GF-D8 (cell line): ENCODE data around the gene P2RY11.
A peak's percentile ranks its signal among the peaks of the same experiment; 100 is the strongest.

ENCODE experiments used
- DNase-seq: peaks from one replicate; lab custom pipeline; 2025; lab: John Stamatoyannopoulos, UW

The P2RY11 gene

DNA sequence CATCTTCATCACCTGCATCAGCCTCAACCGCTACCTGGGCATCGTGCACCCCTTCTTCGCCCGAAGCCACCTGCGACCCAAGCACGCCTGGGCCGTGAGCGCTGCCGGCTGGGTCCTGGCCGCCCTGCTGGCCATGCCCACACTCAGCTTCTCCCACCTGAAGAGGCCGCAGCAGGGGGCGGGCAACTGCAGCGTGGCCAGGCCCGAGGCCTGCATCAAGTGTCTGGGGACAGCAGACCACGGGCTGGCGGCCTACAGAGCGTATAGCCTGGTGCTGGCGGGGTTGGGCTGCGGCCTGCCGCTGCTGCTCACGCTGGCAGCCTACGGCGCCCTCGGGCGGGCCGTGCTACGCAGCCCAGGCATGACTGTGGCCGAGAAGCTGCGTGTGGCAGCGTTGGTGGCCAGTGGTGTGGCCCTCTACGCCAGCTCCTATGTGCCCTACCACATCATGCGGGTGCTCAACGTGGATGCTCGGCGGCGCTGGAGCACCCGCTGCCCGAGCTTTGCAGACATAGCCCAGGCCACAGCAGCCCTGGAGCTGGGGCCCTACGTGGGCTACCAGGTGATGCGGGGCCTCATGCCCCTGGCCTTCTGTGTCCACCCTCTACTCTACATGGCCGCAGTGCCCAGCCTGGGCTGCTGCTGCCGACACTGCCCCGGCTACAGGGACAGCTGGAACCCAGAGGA, 2.6 kb downstream of the P2RY11 start:
- no peak for DNase-seq

DNA sequence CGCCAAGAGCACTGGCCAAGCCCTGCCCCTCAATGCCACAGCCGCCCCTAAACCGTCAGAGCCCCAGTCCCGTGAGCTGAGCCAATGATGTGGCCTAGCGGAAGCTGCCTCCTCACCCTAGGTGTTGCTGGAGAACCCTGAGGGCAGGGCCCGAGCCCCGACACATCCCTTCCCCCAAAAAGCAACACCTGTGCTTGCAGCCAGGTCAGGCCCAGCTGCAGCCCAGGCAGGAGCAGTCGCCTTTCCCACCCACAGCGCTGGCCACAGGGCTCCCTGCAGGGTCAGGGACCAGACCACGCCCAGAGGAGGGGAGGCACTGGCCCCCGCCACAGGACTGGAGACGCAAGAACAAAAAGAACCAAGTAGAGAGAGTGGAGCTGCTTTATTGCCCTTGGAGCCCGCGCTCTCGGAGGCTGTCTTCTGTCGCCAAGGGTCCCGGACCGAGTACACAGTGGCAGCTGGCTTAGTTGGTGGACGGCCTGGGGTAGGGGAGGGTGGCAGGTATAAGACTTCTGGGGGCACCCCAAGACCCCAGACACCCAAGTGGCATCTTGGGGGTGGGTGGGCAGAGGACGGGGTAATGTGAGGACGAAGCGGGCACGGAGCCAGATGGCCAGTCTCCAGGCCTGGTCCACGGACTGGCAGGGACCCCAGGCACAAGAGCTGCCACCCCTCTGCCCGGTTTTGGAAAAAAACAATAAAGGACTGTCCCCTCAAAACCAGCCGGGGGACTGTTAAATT, 3.3 kb downstream of the P2RY11 start:
- no peak for DNase-seq

DNA sequence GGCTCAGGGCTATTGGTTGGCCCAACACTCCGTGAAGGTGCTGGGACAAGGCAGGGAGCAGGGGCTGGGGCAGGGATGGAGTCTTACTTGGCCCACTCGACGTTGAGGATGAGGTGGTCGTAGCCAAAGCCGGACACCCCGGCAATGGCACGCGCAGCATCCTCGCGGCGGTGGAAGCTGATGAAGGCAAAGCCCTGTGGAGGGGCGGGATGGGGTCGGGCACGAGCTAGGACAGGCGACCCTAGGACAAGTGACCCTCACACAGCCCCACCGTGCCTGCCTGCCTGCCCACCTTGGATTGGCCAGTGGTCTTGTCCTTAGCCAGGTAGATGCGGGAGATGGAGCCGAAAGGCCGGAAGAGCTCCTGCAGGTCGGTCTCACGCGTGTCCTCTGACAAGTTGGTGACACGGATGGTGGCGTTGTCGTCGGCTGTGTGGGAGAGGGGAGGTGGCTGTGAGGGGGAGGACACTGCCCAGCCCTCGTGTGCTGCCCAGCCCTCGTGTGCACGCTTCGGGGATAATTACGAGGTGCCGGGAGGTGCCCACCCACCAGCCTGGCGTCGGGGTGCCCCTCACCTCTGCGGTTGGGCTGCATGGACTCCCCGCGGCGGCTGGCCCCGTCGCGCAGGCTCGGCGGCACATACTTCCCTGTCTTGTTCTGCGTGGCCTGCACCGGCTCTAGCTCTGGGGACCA, 4.0 kb downstream of the P2RY11 start:
- DNase-seq = no peak

DNA sequence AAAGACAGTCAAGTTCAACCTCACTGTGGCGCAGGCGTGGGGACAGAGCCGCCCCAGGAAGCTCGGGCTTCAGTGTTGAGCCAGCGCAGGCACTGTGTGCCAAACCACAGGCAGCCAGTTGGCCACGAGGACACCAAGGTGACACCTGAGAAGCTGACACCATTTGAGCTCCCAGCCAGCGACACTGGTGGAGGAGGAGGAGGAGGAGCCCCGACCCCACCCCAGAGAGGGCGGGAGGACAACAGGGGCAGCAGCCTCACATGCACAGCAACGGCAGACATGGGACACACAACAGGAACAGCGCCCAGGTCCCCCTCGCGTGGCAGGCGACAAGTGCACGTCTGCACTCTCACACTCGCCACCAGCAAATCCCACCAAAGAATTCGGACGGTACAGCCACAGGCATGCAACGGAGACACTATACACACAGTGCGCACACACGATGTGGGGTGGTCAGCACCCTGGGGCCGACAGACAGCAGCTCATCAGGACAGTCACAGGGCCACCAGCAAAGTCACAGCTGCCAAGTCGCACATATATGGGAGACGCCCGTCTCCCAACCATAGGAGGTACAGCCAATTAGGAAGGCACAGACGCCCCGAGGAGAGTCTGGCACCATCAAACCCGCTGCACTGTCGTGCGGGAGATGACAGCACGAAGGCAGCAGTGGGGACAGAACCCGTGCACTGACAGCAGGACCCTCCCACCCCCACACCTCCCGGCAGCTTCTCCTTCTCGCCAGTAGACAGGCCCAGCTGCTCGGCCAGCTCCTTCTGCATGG, 4.8 kb downstream of the P2RY11 start:
- DNase-seq = no peak

DNA sequence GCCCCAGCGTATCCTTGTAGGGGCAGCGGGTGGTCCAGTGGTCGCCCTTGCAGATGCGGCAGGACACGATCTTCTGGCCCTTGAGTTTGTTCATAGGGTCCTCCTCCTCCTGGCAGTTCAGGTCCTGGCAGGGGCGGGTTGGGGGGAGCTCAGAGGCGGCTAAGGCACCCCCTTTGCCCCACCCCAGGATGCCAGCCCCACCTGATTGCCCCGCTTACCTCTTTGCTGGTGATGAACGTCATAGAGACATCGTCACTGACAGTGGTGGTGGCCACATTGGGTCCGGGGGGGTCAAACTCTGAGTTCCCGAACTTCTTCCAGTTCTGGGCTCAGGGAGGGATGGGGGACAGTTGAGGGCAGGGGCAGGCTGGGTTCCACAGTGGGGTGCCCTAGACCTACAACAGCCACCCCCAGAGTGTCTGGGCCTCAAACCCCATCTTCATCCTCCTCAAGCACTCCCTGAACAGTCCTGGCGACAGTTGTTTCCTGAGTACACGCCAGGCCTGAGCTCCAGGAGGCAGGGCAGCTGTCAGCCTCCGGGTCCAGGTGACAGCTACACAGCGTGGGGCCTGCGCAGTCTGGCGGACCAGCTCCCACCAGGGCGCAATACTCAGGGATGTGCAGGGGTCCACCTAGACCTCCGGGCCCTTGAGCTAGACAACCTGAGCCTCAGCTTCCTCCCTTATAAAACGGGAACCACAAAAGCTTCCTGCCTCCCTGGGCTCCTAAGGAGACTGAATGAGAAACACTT, 5.5 kb downstream of the P2RY11 start:
- no peak for DNase-seq

DNA sequence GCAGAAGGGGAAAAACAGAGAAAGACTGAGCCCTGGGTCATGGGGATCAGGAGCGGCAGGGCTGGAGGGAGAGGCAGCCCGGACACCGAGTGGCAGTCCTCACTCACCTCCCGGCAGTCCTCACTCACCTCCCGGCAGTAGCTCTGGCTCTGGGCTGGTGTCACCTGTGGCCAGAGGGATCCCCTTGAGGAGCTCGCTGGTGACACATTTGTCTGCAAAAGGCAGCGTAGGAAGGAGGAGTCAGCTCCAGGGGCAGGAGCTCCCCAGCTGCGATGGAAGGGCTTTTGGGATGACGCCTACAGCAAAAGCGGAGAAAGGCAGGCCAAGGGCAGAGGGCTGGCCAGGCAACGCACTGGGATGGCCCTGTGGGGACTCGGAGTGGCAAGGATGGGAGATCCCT, 7.5 kb downstream of the P2RY11 start:
- DNase-seq = no peak

DNA sequence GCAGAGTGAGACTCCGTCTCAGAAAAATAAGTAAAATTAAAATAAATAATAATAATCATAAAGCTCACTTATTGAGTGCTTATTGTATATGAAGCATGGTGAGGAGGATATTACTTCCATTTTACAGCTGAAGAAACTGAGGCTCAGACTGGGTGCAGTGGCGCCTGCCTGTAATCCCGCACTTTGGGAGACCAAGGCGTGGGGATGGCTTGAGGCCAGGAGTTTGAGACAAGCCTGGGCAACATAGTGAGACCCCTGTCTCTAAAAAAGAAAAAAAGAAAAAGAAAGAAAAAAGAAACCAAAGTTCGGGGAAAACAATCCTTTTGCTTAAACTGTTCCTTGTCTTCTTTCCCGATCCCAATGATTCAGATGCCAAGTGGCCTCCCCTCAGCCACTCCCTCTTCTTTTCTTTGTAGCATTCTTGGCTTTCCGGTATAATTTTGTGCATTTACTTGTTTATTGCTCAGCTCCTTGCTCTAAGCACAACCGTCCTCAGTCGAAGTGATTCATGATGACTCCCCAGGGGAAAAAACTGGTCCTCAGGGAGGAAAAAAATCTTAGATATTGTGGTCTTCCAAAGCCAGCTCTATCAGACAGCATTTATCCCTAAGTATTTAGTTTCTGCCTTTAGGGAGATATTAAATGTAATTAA, 9.2 kb downstream of the P2RY11 start:
- DNase-seq = no peak

DNA sequence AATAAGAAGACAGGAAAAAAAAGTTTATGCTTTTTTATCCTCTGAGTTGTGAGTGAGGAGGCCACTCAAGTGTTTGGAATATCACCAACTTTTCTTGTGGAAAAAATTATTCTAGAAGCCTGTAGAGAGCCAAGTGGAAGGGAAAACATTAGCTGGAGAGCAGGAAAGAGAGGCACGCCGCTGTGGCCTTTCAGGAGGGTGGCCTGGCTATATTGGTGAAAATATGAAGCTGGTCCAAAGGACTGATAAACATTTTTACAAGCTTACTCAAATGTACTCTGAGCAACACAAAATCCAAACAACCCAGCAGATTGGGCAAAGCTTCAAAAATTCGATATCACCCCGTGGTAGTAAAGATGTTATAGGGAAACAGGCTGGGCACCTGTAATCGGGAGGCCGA, 10.6 kb downstream of the P2RY11 start:
- DNase-seq = no peak

DNA sequence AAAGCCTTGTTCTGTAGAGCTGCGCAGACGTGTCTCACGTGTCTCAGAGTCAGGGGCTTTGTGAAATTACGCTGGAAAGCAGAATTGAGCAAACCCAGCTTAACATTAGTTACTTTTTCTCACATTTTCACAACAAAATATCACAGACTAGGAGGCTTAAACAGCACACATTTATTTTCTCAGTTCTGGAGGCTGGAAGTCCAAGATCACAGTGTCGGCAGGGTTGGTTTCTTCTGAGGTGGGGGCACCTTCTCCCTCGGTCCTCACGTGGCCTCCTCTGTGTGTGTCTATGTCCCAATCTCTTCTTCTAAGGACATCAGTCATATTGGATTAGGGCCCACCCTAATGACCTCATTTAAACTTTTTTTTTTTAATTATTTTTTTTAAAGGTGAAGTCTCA, 12.9 kb downstream of the P2RY11 start:
- DNase-seq = no peak

DNA sequence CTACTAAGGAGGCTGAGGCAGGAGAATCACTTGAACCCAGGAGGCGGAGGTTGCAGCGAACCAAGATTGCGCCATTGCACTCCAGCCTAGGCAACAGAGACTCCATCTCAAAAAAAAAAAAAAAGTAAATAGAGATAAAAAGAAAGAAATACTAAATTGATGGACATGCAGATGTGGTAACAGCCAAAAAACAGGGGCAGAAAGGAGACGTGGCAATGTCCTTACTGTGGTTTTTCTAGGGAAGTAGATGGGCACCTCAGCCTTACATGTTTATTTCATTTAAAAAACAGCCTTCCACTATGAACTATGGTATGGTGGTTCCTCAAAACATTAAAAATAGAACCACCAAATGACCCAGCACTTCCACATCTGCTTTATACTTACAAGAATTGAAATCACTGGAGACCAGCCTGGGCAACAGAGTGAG, 14.7 kb downstream of the P2RY11 start:
- DNase-seq = peak; percentile 14

DNA sequence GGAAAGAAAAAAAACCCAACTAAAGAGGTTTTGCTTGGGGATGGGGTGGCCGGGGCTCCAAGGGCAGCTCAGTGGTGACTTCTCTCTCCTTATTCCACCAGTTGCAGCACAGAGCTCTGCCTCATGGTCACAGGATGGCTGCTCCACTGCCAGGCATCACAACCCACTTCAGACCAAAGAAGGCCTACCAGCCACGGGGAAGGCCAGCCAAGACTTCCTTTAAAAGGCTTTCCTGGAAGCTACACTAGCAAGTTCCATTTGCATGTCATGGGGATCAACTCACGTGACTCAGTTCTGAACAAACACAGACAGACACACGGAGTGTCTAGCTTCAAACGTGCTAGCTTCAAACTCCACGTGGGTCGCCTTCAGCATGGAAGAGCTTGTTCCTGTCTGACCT, 21.4 kb downstream of the P2RY11 start:
- no peak for DNase-seq

DNA sequence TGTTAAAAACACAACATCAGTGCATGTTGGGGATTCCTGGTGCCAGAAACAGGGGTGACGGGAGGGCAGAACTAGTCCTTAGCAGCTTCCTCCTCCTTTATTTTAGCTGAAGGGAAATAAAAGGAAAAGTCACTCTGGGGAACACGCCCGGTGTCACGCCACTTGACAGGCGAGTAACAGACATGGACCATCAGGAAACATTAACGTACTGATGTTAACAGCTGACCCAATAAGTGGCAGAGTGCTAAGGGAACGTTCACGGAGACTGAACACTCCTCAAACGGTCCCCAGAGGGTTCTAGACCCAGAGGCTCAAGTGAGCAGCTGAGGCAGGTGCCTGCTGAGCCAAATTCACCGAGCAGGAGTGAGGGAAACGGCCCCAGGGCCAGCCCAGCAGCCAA, 22.1 kb downstream of the P2RY11 start:
- no peak for DNase-seq

DNA sequence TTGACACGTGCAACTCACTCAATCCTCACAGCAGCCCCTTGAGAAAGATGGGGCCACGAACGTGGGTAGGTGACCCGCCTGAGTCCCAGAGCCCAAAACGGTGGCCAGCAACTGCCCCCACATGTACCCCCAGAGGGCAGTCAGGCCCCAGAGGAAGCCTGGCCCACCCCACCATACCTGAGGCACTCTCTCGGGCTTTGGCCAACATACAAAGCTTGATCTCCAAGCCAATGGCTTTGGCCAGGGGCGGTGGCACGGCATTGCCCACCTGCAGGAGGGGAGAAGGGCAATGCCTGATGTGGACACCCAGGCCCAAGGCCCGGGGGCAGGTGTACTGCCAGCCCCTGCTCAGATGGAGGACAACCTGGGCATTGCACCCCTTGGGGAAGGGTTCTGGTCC, 22.5 kb downstream of the P2RY11 start:
- DNase-seq = no peak

DNA sequence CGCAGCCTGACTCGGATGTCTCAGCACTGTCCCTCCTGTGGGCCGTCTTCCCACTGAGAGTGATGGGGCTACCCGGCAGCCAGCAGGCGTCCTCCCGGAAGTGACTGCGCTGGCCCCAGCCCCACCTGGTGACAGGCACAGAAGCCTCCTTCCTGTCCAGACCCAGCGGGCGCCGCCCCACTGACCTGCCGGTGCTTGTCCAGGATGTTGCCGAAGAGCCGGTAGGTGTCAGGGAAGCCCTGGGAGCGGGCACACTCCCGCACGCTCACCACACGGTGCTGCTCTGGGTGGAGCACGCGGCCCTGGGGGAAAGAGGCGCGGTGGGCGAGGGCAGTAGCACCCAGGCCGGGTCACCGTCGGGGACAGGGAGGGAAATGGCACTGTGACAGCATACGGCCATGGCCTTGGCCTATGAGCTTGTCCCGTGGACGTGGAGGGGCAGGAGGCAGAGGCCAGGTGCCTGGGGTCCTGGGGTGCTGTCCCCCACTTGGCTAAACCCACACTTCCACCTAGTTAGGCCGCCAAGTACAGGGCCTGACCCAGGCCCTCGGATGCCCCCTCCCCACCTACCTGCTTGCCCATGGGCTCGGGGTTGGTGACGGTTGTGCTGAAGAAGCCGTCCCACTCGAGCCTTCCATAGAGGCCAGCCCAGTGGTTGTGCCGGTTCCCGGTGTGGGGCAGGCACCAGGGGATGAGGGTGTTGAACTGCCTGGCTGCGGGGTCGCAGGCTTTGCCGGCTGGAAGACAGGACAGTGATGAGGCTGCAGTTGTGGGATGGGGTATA, 24.2 kb downstream of the P2RY11 start:
- DNase-seq = no peak

DNA sequence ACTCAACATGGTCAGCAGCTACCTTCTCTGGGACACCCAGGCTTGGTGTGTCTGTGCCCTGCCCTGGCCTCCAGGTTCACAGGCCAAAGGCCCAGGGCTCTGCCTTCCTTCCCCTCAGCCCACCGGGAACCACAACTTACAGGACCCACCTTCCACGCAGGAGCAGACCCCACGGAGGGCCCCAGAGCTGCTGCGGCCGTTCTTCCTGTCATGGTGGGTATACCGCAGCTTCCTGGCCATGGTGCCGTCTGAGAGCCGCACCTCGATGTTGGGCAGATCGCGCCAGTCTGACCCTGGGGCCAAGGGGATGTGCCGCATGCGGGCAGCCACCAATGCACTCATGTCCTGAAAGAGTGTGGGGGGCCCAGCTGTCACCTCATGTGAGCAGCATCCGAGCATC, 25.4 kb downstream of the P2RY11 start:
- DNase-seq = no peak

DNA sequence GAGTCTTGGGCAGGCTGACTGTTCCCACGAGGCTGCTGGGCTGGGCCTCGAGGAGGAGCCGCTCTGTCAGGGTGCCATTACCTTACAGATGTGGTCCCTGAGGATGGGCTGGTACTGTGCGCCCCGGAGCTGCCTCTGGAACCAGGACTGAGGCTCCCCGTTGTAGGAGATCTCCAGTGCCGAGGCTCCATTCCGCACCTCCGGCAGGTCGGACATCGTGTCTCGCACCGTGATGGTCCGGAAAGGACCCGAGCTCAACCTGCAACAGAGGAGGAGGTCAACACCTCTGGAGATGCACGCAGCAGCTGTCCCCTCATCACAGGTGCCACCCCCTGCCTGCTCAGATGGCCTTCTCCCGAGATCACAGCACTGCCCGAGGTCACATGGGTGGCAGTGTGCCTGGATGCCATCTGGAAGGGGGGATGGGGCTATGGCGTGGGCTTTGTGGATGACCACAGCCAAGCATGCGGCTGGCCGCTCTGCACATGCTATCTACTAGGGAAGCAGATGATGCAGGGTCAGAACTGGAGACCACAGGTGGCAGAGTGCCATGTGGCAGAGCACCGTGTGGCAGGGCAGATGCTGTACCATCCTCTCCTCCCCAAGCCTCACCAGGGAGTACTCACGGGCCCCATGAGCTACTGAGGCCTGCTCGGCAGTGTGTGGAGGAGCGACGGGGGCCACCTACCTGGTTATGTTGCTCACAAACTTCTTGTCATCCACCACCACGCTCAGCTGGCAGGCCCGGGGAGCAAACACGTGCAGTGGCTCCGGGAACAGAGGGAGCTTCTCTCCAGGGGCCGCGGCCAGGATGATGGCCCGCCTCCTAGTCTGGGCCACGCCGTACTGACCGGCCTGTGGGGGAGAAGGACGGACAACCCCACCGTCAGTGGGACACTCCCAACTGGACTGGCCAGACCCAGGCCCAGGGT, 26.5 kb downstream of the P2RY11 start:
- DNase-seq = no peak

DNA sequence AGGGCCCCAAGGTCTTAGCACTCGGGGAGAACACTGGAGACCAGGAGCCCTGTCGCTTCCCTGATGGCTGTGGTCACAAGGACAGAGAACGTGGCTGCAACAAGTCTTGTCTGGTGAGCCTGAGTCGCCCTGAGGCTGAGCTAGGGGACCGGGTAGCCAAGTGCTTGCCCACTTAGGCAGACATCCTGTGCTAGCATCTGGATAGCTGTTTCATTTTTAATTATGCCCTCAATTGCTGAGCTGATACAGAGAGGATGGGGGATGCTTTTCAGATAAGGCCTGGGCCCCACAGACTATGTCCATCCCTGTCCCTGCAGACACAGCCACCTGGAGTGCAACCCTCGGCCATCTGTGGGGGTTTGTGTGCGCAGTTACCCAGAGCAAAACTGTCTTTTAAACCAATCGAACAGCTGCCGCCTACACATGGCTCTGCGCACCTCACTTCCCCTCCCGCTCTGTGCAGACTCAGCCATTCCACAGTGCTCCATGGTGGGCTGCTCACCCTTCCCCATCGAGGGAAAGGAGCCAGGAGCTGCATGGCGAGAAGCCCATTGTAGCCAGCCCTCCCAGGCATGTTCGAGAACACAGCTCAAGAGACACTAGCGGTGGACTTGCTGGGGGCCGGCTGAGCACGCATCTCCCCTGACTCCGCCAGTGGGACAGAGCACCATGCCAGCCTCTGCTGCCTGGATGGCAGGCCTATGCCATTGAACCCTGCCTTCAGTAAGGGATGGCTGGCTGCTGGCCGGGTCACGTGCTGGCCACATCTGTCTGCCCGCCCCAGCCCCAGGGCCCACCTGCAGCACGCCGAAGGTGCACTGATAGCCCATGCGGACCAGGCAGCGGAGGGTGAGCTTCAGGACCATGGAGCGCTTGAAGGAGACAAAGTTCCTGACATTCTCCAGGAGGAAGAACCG, 27.6 kb downstream of the P2RY11 start:
- no peak for DNase-seq

DNA sequence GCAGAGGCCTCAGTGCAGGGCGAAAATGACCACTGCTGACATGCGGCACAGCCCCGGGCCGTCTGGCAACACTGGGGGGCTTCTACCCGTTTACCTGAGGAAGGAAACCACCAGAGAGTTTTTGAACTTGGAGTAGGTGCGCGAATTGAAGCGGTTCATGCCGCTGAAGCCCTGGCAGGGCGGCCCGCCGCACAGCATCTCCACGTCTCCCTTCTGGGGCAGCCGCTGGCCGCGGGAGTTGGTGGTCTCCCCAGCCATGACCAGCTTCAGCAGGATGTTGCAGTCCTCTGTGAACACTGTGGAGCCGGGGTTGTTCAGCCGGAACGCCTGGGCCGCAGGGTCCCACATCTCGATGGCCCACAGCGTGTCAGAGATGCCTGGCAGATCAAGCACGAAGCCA, 28.5 kb downstream of the P2RY11 start:
- no peak for DNase-seq
